Activated CD8-positive, alpha-beta memory T cell treated with anti-CD3 and anti-CD28 coated beads for 24 hours (primary cell): Measurements from ENCODE around the gene IFNAR1.

ENCODE experiments used
- DNase-seq: peaks from one replicate; pipeline ENCODE4 v3.0.0-alpha.2; 2020

IFNAR1 gene

GRCh38 chr21:33324291-33325221 lies at the start of gene IFNAR1:
TSS of gene IFNAR1 (plus strand) at chr21:33324970. CDS start at chr21:33325056, 86 bp downstream.
- DNase-seq: peak; percentile 98

- no peak for DNase-seq
These were observed 46.0 kb upstream of the IFNAR1 start for GRCh38 chr21:33278721-33279120.

GRCh38 chr21:33279330-33279820 lies 45.4 kb upstream of the IFNAR1 start:
- DNase-seq: no peak

DNA sequence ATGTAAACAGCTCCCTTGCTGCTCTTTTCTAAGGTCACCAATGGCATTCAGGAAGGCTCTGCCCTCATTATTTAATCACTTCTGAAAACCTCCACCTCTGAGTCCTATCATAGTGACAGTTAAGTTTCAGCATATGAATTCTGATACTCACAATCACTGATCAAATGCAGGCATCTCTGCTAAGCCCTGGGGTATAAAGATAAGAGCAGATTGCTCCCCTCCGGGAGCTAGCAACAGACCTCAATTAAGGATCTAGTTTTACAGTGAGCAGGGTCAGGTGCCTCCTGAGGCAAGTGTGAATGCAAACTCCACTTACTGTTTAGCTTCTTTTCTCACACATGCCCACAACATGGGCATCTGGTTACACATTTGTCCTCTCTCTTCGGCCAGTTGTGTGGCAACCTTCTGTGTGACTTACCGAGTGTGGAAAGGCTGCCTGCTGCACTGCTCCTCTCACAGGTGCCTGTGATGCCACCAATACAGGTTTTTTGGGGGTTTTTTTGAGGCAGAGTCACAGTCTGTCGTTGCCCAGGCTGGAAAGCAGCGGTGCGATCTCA lies 43.6 kb upstream of the IFNAR1 start:
- DNase-seq: no peak

GRCh38 chr21:33283203-33283602 lies 41.6 kb upstream of the IFNAR1 start:
- DNase-seq: no peak

GRCh38 chr21:33286076-33286475 lies 38.7 kb upstream of the IFNAR1 start:
- DNase-seq: no peak

GRCh38 chr21:33286600-33287456 lies 37.9 kb upstream of the IFNAR1 start:
- DNase-seq: no peak

DNA sequence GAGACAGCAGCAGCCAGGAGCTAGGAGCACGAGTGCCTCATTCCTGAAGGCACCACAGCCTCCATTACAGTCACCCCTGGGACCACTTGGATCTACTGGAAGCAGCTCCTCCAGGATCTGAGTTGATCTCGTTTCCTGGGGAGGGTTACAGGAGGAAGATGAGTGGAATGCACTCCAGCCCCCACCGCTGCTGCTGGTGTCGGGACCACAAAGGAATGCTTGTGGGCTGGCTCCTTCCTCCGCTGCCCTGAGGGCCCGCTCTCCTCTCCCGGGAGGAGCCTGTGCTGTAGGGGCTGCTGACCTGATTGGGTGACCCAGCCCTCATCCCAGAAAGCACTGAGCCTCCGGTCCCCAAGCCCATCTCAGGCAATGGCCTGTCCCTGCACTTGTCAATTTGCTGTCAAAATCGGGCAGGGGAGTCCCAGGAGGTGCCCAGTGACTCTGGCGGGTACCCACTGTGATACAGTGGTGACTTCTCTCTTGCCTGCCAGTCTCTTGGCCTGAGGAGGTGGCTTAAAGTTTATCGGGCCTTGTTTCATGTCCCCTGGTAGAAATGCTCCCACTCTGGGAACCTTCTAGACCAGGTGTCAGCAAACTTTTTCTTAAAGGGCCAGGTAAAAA lies 35.5 kb upstream of the IFNAR1 start:
- DNase-seq: no peak

GRCh38 chr21:33290441-33290840 lies 34.3 kb upstream of the IFNAR1 start:
- no peak for DNase-seq

DNA sequence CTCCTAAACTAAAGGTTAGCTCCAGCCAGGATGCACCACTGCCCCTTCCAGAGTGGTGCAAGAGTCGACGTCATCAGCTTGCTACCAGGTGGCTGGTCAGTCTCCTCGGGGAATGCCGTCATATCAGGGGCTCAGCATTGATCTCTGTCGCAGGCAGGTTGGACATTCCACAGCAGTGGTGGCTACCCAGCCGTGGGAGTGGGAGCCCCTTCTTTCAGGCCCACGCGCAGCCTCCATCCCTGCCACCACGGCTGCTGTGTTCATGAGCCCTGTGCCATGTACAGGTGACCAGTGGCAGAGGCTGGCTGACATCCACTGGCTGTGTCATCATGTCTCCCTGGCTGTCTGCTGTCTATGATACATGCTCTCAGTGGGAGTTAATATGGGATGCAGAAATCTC lies 33.1 kb upstream of the IFNAR1 start:
- no peak for DNase-seq

DNA sequence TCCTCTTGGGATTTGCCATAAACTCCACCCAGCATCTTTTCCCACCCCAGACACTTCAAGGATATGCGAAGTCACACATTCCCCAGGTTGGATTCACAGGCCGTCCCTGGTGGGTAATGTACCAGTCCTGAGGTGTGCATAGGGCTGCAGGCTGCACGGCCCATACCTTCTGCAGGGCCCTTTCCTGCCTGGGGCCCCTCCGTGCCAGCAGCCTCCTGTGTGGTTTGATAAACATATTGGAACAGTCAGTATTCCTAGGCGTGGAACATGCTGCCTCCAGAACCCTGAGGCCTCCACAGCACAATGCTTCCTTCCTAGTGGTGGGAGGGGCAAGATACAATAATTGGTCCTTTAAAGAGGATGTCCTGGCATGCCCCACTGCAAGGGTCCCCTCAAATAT lies 32.0 kb upstream of the IFNAR1 start:
- DNase-seq: no peak

- no peak for DNase-seq
These were observed 31.6 kb upstream of the IFNAR1 start for GRCh38 chr21:33293136-33293535.

DNA sequence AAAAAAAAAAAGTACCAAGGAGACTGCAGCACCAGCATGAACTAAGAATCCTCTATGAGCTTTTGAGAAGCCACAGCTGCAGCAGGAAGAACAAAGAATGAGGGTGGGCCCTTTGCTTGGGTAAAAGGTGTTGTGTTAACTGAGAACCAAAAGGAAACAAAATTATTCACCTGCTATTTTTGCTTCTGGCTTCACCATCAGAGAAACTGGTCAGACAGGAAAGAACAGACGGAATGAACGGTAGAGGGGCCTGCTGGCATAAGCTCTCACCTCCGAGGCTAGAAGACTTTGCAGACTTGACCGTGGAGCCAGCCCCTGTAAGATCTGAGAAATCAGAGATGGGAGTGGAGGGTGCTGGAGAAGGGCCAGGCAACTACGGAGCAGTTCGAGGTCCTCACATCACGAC lies 31.0 kb upstream of the IFNAR1 start:
- DNase-seq: no peak

- no peak for DNase-seq
These were observed 28.6 kb upstream of the IFNAR1 start for GRCh38 chr21:33296156-33296555.

- DNase-seq: peak; percentile 71
These were observed 25.5 kb upstream of the IFNAR1 start for GRCh38 chr21:33299181-33299752.

- DNase-seq: no peak
These were observed 23.8 kb upstream of the IFNAR1 start for GRCh38 chr21:33300701-33301631.

DNA sequence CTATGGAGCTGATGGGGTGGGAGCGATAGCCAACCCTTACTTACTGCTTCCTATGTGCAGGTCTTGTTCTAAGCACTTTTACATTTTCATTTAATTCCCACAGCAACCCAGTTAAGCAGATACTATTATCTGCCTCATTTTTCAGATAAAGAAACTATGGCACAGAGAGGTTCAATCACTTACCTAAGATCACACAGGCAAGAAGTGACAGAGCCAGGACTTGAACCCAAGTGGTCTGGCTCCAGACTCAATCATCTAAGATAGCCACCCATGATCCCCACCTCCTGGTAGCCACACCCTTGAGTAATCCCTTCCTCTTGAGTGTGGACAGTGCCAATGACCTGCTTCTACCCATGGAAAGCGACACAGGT lies 23.2 kb upstream of the IFNAR1 start:
- DNase-seq: no peak

DNA sequence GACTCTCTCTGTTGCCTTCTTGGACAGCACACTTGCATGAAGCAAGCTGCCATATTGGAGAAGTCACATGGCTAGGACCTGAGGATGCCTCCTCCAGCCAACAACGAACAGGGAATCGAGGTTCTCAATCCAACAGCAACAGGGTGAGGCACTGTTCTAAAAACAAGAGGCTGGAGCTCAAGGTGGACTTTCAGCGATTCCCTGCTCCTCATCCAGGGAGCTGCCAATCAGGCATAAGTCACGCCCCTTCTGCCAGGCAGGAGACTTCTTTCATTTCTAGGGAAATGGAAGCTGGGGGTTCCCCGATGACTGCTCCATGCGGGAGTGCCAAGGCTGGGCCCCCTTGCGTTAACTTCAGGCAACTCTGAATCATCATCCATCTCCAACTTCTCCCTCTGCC lies 22.7 kb upstream of the IFNAR1 start:
- no peak for DNase-seq

DNA sequence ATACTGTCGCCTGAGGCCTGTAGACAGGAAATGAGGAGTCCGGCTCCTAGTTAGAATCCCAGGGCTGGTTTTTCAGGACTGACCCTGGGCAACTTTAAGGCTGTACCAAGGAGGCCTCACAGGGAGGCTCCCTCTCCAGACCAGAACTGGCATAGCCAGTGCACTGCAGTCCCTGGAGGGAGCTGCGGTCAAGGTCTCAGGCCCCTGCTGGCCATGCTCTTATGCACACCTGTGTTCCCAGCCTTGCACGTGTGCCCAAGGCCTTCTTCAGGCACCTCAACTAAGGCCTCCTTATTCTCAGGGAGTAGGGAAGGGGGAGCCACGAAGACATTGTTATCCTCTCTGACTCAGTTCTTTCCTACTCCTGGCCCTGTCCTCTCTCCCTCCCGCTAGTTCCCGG lies 22.0 kb upstream of the IFNAR1 start:
- no peak for DNase-seq

DNA sequence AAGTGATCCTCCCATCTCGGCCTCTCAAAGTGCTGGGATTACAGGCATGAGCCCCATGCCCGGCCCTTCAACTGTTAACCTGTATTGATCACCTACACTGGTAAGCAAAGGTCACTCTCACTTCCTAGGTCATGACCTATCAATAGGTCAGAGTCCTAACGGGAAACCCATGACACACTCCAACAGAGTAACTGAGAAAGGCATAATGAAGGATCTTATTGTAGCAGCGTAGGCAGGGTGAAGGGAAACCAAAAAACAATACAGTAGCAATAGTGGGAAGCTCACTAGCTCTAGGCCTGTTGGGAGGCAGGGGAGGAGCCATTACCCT lies 19.5 kb upstream of the IFNAR1 start:
- DNase-seq: no peak

DNA sequence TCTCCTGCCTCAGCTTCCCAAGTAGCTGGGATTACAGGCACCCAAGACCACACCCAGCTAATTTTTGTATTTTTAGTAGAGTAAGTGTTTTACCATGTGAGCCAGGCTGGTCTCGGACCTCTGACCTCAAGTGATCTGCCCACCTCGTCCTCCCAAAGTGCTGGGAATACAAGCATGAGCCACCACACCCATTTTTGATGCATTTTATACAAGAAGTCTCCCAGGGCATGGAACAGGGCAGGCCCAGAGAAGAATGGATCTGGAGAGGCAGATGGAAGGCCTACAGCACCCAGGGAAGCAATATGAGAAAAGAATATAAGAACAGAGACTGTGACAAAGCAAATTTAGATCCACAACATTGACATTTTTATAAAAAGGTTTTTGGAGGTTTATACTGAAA lies 18.8 kb upstream of the IFNAR1 start:
- DNase-seq: no peak
